Omental fat pad (tissue), 4 donors: ENCODE data around the gene GMPR. TPM values are rescaled to one million over a fixed set of nuclear protein-coding genes. Genes with fewer than 3 reads are reported as not detected.

Experiments
- ATAC-seq: fragments of 150-250 bp; one replicate; pipeline ENCODE4 v1.9.1; 2016; ENCODE audit warnings: mild to moderate bottlenecking, moderate library complexity; ENCODE audit not compliant: low FRiP score
- DNase-seq: peaks from one replicate; pipeline ENCODE4 v3.0.0-alpha.2; 2019; ENCODE audit warnings: low spot score
- total RNA-seq, 4 donors: library from RNA; depleted of rRNA; stranded (reverse); fragments of >200 nt; gene quantifications; one replicate each; pipeline ENCODE4 v1.1.0, GENCODE V29; 2016
- TF ChIP-seq, protein P1 (sequence below), 3 donors: fragments of 450-650 bp; IDR thresholded peaks; one replicate each; pipeline ENCODE4 v1.5.1; 2016 to 2017; ENCODE audit warnings: antibody characterized with exemption in 3 of 3, mild to moderate bottlenecking in 3 of 3, moderate library complexity in 2 of 3

The GMPR gene
- total RNA-seq, 4 donors from 2014 or later: 2.4 to 24.5 (median 9.9) TPM

DNA sequence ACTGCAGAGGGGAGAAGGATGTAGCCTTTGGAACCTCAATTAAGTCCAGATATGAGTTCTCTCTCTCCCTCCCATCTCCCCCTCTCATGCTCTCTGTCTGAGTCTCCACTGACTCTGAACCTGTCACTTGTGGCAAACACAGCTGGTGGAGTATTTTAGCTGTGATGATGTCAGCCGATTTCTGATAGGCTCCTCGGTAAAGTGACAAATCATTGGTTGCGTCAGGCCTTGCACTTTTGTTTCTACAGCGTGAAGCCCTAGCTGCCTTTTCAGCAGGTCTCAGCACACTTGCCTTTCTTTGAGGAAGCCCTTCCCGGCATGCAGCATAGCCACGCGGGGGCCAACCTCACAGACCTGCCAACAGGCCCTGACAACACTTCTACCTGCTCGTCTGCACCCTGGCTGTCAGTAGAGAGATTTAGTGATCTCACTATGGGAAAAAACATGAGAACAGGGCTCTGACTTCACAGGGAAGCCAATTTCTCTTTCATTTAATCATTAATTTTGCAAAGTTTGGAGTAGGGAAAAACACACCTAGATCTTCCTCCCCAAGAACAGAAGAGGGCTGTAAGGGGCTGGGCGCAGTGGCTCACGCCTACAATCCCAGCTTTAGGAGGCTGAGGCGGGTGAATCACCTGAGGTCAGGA lies 84.4 kb downstream of the GMPR start:
- DNase-seq: no peak
- TF ChIP-seq, protein P1, sequence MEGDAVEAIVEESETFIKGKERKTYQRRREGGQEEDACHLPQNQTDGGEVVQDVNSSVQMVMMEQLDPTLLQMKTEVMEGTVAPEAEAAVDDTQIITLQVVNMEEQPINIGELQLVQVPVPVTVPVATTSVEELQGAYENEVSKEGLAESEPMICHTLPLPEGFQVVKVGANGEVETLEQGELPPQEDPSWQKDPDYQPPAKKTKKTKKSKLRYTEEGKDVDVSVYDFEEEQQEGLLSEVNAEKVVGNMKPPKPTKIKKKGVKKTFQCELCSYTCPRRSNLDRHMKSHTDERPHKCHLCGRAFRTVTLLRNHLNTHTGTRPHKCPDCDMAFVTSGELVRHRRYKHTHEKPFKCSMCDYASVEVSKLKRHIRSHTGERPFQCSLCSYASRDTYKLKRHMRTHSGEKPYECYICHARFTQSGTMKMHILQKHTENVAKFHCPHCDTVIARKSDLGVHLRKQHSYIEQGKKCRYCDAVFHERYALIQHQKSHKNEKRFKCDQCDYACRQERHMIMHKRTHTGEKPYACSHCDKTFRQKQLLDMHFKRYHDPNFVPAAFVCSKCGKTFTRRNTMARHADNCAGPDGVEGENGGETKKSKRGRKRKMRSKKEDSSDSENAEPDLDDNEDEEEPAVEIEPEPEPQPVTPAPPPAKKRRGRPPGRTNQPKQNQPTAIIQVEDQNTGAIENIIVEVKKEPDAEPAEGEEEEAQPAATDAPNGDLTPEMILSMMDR (IDR thresholded peaks at IDR 0.05): no peak
- no peak for ATAC-seq

DNA sequence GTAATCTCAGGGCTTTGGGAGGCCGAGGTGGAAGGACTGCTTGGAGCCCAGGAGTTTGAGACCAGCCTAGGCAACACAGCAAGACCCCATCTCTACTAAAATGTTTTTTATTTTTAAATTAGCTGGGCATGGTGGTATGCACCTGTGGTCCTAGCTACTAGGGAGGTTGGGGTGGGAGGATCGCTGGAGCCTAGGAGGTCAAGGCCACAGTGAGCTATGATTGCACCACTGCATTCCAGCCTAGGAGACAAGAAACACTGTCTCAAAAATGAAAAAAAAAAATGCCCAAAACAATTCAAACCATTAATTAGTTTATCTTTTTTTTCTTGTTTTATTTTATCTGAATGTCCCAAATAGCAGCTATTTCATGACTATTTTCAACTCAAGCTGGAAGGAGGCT lies 85.8 kb downstream of the GMPR start:
- DNase-seq (no peak), ATAC-seq (no peak)
- TF ChIP-seq, protein P1 (IDR thresholded peaks at IDR 0.05): no peak

DNA sequence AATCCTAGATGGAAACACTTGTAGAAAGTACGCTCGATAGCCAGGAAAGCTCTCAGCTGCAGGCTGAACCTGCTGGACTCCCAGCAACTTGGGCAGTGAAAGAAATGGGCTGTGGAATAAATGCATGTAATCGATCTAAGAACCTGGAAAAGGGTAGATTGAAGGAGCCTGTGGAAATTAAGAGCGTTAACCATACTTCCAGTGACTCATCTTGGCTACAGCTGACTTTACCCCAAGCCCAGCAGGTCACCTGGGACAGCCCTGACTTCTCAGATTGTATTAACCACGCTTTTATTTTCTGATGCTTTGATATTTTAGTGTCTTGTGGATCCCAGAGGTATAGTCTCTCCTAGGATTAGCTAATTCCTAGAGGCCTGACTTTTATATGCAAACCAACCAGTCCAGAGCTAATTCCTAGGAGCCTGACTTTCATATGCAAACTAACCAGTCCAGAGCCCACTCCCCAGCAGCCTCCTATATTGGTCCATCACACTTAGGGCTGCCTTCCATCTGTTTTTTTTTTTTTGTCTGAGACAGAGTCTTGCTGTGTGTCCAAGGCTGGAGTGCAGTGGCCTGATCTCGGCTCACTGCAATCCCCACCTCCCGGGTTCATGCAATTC lies 86.3 kb downstream of the GMPR start:
- DNase-seq (no peak), ATAC-seq (no peak)
- TF ChIP-seq, protein P1 (IDR thresholded peaks at IDR 0.05): no peak

DNA sequence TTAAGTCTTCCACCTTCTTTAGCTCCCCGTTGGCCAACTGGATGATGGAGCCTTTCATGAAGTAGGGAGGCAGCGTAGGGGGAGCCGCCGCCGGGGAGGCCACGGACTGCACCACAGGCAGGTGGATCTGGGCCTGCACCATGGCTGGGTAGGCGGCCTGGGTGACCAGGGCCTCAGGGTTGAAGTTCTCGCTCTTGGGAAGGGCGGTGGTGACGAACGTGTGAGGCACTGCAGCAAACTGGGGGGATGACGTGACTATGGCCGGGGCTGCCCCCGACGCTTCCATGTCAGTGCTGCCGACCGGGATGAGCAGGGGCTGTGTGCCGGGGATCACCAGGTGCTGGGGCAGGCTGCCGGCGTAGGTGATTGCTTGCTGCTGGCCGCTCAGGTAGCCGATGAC lies 88.1 kb downstream of the GMPR start:
- ATAC-seq (no peak), DNase-seq (no peak)
- TF ChIP-seq, protein P1 (IDR thresholded peaks at IDR 0.05): no peak

DNA sequence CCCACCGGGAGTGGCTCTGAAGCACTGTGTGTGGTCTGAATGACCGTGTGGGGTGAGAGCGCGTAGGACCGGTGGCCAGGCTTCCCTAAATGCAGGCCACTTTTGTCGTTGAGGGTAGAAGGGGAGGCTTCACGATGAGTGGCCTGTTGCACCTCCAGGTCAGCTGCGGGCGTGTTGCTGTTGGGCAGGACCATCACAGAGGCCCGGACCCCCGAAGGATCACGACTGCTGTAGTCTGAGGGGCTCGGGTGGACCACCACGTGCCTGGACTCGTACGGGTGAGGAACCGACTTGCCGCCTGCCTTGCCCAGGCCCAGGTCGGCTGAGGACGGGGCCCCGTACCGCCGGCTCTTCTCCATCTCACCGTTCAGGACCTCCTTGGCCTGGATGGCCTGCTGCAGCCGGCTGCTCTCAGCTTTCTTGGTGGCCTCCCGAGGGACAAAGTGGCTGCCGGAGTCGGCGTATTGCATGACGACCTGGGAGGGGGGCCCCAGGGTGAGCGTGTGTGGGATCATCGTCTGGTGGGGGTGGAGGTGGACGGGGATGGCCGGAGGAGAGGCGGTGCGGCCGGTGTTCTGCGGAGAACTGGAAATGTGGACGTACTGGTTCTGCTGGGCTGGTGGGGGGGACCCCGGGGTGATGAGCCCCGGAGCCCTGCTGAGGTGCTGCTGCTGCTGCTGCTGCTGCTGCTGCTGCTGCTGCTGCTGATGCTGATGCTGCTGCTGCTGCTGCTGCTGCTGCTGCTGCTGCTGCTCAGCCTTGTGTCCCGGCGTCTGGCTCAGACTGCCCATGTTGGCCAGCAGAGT lies 88.8 kb downstream of the GMPR start:
- DNase-seq: no peak
- ATAC-seq: no peak
- TF ChIP-seq, protein P1 (IDR thresholded peaks at IDR 0.05): no peak

DNA sequence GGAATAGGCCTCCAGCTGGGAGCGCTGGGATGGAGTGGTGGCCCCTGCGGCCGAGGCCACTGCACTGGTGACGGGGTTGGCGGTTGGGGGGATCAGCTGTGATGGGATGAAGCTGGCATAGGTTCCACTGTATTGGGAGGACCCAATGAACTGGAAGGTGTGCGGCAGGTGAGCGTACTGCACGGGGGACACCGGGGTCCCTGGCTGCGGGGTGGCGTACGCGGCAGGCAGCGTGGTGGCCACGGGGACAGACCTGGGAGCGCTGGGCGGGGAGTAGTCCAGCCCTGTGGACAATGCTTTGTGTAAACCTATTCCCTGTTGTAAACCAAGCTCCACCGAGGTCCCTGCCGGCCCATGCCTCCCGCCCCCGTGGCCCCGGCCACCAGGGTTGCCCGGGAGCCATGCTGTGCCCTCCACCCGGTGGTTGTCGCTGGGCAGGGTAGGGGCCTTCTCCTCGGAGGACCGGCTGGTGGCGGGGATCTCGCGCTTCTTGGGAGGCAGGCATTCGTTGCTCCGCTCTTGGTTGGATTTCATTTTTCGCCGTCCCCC lies 89.5 kb downstream of the GMPR start:
- DNase-seq: no peak
- TF ChIP-seq, protein P1 (IDR thresholded peaks at IDR 0.05): no peak
- ATAC-seq: no peak
